DMS53 (cell line): ENCODE measurements around the gene INPP4B.
"Not testable (repeated sequence)": the region's sequence is repeated elsewhere in the genome, so short reads cannot be mapped to it uniquely, and the experiment has no call there.

ENCODE experiments used
- DNase-seq: peaks from one replicate; lab custom pipeline; 2025; lab: John Stamatoyannopoulos, UW

The INPP4B gene

DNA sequence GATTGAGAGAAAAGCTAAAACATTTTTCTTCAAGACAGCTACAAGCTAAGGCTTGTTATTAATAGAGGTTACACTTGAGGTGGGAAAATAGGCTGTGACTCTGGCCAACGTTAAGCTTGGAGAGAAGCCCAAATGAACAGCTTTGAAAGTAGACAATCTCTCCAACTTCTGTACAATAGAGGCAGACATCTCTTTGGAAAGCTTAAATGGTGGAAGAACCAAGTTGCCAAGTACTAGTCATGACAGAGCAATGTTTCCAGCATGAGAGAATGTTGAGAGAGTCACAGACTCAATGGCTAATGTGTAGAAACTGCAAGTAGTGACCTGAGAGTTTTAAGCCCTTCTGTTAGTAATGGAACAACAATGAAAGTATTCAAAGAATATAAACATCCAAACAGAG is 298.1 kb downstream of the INPP4B start:
- no peak for DNase-seq

- no peak for DNase-seq
Observed at GRCh38 chr4:142544594-142544993, 301.5 kb downstream of the INPP4B start.

DNA sequence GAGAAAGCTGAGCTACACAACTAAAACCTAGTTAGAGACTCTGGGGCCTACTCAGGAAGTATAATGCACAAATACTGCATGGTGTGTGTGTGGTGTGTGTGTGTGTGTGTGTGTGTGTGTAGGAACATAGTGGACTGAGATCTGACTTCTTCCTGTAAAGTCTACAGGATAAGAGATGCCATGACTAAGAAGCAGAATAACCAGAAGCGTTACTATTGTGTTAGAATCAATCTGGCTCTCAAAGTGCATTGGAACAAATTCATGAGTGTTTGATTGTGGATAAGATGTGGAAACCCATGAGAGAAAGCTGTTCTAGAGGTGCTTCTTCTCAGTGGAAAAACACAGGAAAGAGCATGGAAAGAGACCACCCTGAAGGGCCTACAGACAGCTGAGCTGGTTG is 302.1 kb downstream of the INPP4B start:
- peak; percentile 6 for DNase-seq

DNA sequence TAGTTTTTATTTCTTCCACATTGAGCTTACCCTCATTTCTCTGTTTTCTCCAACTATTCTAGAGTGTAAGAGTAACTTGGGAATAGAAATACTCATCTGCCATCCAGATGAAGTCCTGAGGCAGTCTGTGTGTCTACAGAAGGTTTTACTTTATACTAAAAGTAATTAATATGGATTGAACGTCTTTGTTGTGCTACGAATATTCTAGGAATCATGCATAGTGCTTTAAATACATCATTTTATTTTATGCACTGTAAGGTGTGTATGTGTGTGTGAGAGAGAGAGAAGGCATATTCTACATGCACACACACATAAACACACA is 305.7 kb downstream of the INPP4B start:
- no peak for DNase-seq

DNA sequence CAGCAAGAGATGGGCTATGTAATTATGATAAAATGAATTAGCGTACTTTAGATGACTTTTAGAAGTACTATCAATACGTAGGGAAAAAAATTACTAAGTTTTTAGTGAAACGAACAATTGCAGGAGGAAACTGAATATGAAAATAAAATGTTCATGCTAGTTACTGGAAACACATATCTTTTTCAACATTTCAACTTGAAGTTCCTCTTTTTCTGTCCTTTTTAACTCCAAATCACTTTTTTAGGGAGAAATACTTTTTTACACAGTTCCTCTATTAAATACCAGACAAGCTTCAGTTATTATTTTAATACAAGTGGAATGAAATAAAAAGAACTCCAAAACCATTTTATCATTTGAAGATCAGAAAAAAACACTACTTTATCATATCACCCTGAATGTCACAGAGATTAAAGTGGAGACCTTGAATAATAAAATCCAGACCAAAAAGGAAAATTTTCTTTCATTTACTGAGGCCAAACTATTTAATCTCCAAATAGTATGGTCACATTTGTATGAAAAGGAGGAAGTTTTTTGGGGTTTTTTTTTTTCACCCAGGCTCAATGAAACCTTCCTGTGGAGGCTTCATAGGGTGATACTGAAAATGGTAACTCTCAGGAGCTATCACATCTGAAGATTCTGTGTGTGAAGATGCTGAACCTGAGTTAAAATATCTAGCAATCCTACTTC is 306.2 kb downstream of the INPP4B start:
- no peak for DNase-seq

- peak; percentile 22 for DNase-seq
Observed at GRCh38 chr4:142535009-142535408, 311.1 kb downstream of the INPP4B start.

- DNase-seq = no peak
Observed at GRCh38 chr4:142532054-142532453, 314.0 kb downstream of the INPP4B start.

GRCh38 chr4:142530728-142531127 is 315.4 kb downstream of the INPP4B start:
- DNase-seq = no peak

DNA sequence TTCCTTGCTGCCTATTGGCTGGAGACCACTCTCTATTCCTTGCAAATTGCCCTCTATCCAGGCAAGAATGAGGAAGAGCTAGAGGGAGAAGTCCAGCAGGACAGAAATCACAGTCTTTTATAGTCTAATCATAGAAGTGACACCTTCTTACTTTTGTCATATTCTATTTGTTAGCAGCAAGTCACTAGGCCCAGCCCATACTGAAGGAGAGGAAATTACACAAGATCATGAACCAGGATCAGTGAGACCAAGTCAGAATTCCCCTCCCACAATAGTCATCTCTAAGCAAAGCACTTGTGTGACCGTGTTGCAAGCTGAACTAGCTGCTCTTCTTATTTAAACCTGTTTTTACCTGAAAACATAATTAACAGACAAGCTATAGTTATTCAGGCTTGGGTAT is 317.7 kb downstream of the INPP4B start:
- no peak for DNase-seq

- DNase-seq = no peak
Observed at GRCh38 chr4:142523111-142523510, 323.0 kb downstream of the INPP4B start.

- no peak for DNase-seq
Observed at GRCh38 chr4:142519342-142519741, 326.8 kb downstream of the INPP4B start.

DNA sequence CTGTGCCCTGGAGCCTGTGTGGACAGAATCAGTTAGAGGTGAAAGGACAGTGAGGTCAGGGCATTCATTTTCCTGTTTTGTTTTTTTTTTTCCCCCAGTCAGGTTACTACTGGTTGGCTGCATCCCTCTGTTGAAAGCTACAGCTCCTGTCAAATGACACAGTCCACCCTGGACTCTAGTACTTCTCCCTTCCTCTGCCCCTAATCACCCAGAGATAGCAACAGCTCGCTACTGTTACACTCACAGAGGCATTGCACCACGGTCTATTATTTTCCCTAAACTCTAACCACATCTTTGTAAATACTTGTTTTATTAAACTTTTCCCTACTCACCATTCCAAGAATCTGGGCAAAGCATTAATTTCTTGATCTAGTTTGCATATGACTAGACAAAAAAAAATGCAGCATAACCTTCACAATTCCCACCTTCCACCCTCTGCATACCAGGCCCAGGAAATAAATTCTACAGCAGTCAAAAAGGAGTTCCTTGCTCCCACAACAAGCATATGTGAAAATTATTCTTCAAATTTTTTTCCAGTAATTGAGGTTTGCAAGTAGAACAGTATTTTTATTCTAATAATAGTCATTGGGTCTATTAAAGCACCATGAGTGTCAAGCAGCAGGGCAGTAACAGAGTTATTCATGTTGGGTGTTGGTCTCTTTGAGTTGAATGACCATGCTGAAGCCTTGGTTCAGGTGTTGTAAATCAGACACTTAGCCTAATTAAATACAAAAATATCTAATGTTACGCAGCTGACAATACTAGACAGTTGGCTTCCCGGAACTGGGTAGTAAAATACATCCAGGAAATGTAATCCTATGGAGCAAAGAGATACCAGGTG is 329.2 kb downstream of the INPP4B start:
- no peak for DNase-seq

DNA sequence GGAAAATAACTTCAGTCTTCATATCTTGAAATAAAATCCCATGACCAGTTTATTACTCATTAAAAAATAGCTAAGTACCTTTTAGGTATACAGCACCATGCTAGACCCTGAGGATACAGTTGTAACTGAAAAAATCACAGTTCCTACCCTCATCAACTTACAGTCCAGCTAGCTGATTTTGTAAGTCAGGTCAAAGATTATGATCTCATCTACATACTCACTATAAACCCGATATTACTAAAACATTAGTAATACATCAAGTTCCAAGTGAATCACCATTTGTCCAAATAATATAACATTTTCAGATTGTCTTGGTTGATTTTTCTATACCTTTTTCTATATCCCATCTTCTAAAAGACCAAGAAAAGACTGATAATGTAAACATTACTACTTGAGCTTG is 333.9 kb downstream of the INPP4B start:
- DNase-seq = no peak

- DNase-seq = no peak
Observed at GRCh38 chr4:142509881-142510280, 336.2 kb downstream of the INPP4B start.

DNA sequence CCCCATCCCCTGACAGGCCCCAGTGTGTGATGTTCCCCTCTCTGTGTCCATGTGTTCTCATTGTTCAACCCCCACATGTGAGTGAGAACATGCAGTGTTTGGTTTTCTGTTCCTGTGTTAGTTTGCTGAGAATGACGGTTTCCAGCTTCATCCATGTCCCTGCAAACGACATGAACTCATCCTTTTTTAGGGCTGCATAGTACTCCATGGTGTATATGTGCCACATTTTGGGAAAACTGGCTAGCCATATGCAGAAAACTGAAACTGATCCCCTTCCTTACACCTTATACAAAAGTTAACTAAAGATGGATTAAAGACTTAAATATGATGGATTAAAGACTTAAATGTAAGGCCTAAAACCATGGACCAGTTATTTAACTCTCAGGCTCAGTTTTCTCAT is 336.7 kb downstream of the INPP4B start:
- DNase-seq = not testable (repeated sequence)

GRCh38 chr4:142500966-142501365 is 345.1 kb downstream of the INPP4B start:
- DNase-seq = no peak

DNA sequence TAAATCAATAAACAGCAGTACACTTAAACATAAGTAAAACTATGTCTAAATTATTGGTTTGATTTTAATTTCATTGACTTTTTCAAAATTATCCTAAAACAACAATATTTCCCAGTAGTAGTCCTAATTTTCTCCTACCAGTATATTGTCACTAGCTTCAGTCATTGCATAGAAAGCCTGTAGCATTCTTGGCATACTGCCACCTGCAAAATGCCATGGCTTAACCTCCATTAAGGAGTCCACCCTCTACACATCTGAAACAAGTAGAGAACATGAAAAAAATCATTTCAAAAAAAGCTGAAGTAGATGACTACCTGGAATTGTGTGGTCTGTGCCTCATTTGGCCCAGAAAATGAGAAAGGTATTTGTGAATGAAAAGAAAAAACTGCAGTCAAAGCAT is 348.5 kb downstream of the INPP4B start:
- DNase-seq = no peak

DNA sequence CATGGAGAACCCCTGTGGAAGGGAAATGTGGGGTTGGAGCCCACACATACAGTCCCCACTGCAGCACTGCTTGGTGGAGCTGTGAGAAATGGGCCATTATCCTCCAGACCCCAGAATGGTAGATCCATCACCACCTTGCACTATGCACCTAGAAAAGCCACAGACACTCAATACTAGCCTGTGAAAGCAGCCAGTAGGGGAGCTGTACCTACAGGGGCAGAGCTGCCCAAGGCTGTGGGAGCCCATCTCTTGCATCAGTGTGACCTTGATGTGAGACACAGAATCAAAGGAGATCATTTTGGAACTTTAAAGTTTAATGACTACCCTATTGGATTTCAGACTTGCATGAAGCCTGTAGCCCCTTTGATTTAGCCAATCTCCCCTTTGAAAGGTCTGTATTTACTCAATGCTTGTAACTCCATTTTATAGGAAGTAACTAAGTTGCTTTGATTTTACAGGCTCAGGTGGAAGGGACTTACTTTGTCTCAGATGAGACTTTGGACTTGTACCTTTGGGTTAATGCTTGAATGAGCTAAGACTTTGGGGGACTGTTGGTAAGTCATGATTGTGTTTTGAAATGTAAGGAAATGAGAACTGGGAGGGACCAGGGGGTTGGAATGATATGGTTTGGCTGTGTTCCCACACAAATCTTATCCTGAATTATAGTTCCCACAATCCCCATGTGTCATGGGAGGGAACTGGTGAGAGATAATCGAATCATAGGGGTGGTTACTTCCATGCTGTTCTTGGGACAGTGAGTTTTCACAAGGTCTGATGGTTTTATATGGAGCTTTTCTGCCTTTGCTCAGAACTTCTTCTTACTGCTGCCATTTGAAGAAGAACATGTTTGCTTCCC is 352.6 kb downstream of the INPP4B start:
- DNase-seq = no peak

DNA sequence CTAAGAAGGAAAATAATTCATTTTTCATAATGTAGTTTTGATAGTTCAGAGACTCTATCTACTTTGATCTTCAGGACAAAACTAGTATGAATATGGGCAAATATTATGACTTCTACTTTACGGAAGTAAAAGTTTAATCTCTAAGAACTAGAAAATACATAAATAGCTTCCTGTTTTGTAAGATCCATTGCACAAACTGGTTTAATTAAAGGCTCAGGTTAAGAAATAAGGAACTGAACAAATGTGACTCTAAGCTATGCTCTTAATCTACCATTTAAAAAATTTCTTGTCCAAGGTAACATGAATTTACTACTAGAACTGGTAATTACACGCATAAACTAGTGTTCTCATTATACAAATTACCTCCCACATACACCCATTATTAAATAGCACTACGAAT is 360.6 kb downstream of the INPP4B start:
- no peak for DNase-seq

GRCh38 chr4:142480244-142480643 is 365.9 kb downstream of the INPP4B start:
- peak; percentile 6 for DNase-seq

- peak; percentile 87 for DNase-seq
Observed at GRCh38 chr4:142475663-142476062, 370.4 kb downstream of the INPP4B start.

DNA sequence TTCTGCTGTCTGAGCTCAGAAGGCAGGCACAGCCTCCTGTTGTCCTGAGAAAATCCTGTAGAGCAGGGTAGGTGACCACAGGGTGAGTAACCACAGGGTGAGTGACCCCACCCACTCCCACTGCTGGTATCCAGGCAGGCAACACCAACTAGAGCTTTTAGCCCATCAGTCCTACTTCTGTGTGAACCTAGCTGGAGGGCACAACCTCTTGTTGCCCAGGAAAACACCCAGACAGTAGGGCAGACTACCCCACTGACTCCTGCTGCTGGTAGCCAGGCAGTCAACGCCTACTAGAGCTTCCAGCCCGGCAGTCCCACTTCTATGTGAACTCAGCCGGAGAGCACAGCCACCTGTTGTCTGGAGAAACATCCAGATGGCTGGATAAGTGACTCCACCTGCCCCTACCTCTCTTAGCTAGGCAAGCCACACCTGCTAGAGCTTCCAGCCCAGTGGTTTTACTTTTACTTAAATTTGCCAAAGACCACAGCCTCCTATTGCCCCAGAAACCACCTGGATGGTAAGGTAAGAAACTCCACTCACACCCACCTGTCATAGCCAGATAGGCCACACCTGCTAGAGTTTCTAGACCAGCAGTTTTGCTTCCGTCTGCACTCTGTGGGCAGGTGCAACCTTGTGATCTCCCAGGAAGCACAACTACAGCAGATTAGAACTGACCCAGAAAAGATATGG is 371.6 kb downstream of the INPP4B start:
- peak; percentile 98 for DNase-seq
